ENCODE data around the gene PARN.
"Not testable (repeated sequence)": the region's sequence is repeated elsewhere in the genome, so short reads cannot be mapped to it uniquely, and the experiment has no call there.

Gene PARN

GRCh38 chr16:14437426-14437825, 192.6 kb downstream of the PARN start:
- no peak for DNase-seq (ENCODE audit: low read depth)

- no peak for DNase-seq (ENCODE audit: low read depth)
Measured at GRCh38 chr16:14436401-14436955, 193.6 kb downstream of the PARN start.

- DNase-seq (ENCODE audit: low read depth), result no peak
Measured at GRCh38 chr16:14434860-14435259, 195.2 kb downstream of the PARN start.

- not testable (repeated sequence) for DNase-seq (ENCODE audit: low read depth)
Measured at GRCh38 chr16:14428971-14429637, 201.0 kb downstream of the PARN start.

- no peak for DNase-seq (ENCODE audit: low read depth)
Measured at GRCh38 chr16:14428043-14428442, 202.0 kb downstream of the PARN start.

- no peak for DNase-seq (ENCODE audit: low read depth)
Measured at GRCh38 chr16:14427371-14427948, 202.6 kb downstream of the PARN start.

GRCh38 chr16:14424595-14424994, 205.5 kb downstream of the PARN start:
- DNase-seq (ENCODE audit: low read depth), result no peak

GRCh38 chr16:14423344-14423743, 206.7 kb downstream of the PARN start:
- DNase-seq (ENCODE audit: low read depth), result no peak

GRCh38 chr16:14420721-14421488, 209.2 kb downstream of the PARN start:
- DNase-seq (ENCODE audit: low read depth), result no peak

GRCh38 chr16:14420243-14420642, 209.8 kb downstream of the PARN start:
- not testable (repeated sequence) for DNase-seq (ENCODE audit: low read depth)

- no peak for DNase-seq (ENCODE audit: low read depth)
Measured at GRCh38 chr16:14419817-14420216, 210.2 kb downstream of the PARN start.

- DNase-seq (ENCODE audit: low read depth), result no peak
Measured at GRCh38 chr16:14418795-14419225, 211.2 kb downstream of the PARN start.

GRCh38 chr16:14416184-14416583, 213.9 kb downstream of the PARN start:
- no peak for DNase-seq (ENCODE audit: low read depth)

- no peak for DNase-seq (ENCODE audit: low read depth)
Measured at GRCh38 chr16:14415291-14415690, 214.8 kb downstream of the PARN start.

GRCh38 chr16:14409563-14409962, 220.5 kb downstream of the PARN start:
- DNase-seq (ENCODE audit: low read depth), result peak; percentile 98

GRCh38 chr16:14407786-14408399, 222.2 kb downstream of the PARN start:
- DNase-seq (ENCODE audit: low read depth), result no peak

GRCh38 chr16:14405611-14406537, 224.2 kb downstream of the PARN start:
- DNase-seq (ENCODE audit: low read depth), result no peak

GRCh38 chr16:14403001-14403389, 227.1 kb downstream of the PARN start:
- not testable (repeated sequence) for DNase-seq (ENCODE audit: low read depth)

- DNase-seq (ENCODE audit: low read depth), result not testable (repeated sequence)
Measured at GRCh38 chr16:14402114-14403000, 227.7 kb downstream of the PARN start.

GRCh38 chr16:14401711-14402061, 228.4 kb downstream of the PARN start:
- DNase-seq (ENCODE audit: low read depth), result peak; percentile 47
